Tibial nerve (tissue), 4 donors: ENCODE measurements around the gene BIVM. TPM values are rescaled to one million over a fixed set of nuclear protein-coding genes. Genes with fewer than 3 reads are reported as not detected.

Experiments used
- DNase-seq, 2 donors: peaks; one replicate each; pipeline ENCODE4 v3.0.0-alpha.2; 2019; ENCODE audit warnings: low spot score in 2 of 2
- H3K27ac ChIP-seq, 4 donors: fragments of 200-600 bp; sonication (generic) in 3 of 4; one replicate each; pipeline ENCODE4 v1.5.1; 2017 to 2019; ENCODE audit warnings: mild to moderate bottlenecking in 1 of 4
- H3K27me3 ChIP-seq, 2 donors: fragments of 200-600 bp; sonication (generic) in 1 of 2; one replicate each; pipeline versions ENCODE4 v1.5.1 to v1.6.0; 2017 to 2019
- H3K36me3 ChIP-seq, 3 donors: fragments of 200-600 bp; sonication (generic); one replicate each; pipeline ENCODE4 v1.5.1; 2018 to 2019
- H3K4me1 ChIP-seq, 4 donors: fragments of 200-600 bp; sonication (generic) in 3 of 4; one replicate each; pipeline ENCODE4 v1.5.1; 2017 to 2019
- H3K4me3 ChIP-seq, 4 donors: fragments of 200-600 bp; sonication (generic) in 3 of 4; one replicate each; pipeline ENCODE4 v1.5.1; 2017 to 2019; ENCODE audit warnings: mild to moderate bottlenecking in 1 of 4, moderate library complexity in 1 of 4
- H3K9me3 ChIP-seq, 4 donors: fragments of 200-600 bp; sonication (generic) in 3 of 4; one replicate each; pipeline ENCODE4 v1.5.1; 2017 to 2019
- EP300 ChIP-seq, 2 donors: sonication (generic); formaldehyde crosslinking; IDR thresholded peaks; one replicate each; pipeline ENCODE4 v1.6.1; 2017; ENCODE audit warnings: antibody characterized with exemption in 2 of 2, mild to moderate bottlenecking in 1 of 2
- POLR2A ChIP-seq, 2 donors: fragments of 450-650 bp; IDR thresholded peaks; one replicate each; pipeline ENCODE4 v1.6.1; 2017; ENCODE audit warnings: antibody characterized with exemption in 2 of 2, mild to moderate bottlenecking in 2 of 2, moderate library complexity in 2 of 2
- WGBS, 2 donors: methylation state at CpG; one replicate each; pipeline ENCODE4 v1.1.5; 2018; 5-methylcytosine and 5-hydroxymethylcytosine counted together
- total RNA-seq, 4 donors: library from RNA; depleted of rRNA; stranded (reverse); fragments of >200 nt; gene quantifications; one replicate each; pipeline ENCODE4 v1.1.0, GENCODE V29; 2016
- TF ChIP-seq, protein P1 (sequence below), 5 experiments: fragments of 200-600 bp in 3 of 5; fragments of 450-650 bp in 2 of 5; sonication (generic) in 3 of 5; IDR thresholded peaks; one replicate each; pipeline ENCODE4 v1.5.1; 2016 to 2019; ENCODE audit warnings: antibody characterized with exemption in 5 of 5, mild to moderate bottlenecking in 3 of 5, moderate library complexity in 2 of 5

The BIVM gene
- total RNA-seq, 4 donors from 2014 or later: 11.8 to 33.5 (median 19.1) TPM

DNA sequence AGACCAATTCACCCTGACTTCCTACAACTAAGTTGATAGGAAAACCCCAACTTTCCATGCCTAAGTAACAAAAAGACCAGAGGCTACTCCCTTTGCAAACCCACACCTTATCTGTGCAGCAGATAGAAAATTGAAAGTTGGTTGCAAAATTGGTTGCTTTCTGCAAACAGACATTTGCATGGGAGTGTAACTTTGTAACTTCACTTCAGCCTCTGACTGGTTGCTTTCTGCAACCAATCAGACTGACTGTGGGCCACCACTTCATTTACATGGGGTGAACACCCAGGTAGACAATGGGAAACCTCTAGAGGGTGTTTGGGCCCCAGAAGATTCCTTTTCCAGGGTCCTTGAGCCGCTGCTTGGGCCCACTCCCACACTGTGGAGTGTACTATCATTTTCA lies 35.2 kb upstream of the BIVM start:
- Histone ChIP-seq H3K27ac (no peak overlapping the region), H3K36me3 (peaks cover 0 to 24% (median 0%) of the 10 kb centered on the region in 3 donors), H3K27me3 (no peaks in the 10 kb centered on the region), H3K9me3 (no peaks in the 10 kb centered on the region), H3K4me3 (no peak overlapping the region), H3K4me1 (no peaks in the 10 kb centered on the region)
- DNase-seq: no peak
- 89 to 96% methylated on average over 1 of the region's 1 CpG for WGBS, 2 donors
- TF ChIP-seq, protein P1, sequence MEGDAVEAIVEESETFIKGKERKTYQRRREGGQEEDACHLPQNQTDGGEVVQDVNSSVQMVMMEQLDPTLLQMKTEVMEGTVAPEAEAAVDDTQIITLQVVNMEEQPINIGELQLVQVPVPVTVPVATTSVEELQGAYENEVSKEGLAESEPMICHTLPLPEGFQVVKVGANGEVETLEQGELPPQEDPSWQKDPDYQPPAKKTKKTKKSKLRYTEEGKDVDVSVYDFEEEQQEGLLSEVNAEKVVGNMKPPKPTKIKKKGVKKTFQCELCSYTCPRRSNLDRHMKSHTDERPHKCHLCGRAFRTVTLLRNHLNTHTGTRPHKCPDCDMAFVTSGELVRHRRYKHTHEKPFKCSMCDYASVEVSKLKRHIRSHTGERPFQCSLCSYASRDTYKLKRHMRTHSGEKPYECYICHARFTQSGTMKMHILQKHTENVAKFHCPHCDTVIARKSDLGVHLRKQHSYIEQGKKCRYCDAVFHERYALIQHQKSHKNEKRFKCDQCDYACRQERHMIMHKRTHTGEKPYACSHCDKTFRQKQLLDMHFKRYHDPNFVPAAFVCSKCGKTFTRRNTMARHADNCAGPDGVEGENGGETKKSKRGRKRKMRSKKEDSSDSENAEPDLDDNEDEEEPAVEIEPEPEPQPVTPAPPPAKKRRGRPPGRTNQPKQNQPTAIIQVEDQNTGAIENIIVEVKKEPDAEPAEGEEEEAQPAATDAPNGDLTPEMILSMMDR (IDR thresholded peaks at IDR 0.05): no peak
- TF ChIP-seq POLR2A (IDR thresholded peaks at IDR 0.05) (no peak), EP300 (IDR thresholded peaks at IDR 0.05) (no peak)

- 50 to 55% methylated on average over 2 of the region's 2 CpGs for WGBS, 2 donors
- H3K27me3 ChIP-seq: no peaks in the 10 kb centered on the region
- H3K9me3 ChIP-seq: no peaks in the 10 kb centered on the region
- peaks cover 0 to 24% (median 0%) of the 10 kb centered on the region in 3 donors for H3K36me3 ChIP-seq
- peaks cover 0 to 10% (median 4%) of the 10 kb centered on the region in 4 donors for H3K4me1 ChIP-seq
- no peak overlapping the region for H3K27ac ChIP-seq
- TF ChIP-seq EP300 (IDR thresholded peaks at IDR 0.05) (no peak), POLR2A (IDR thresholded peaks at IDR 0.05) (no peak)
- TF ChIP-seq, protein P1 (IDR thresholded peaks at IDR 0.05): no peak
- H3K4me3 ChIP-seq: no peak overlapping the region
- DNase-seq: no peak
Measured at GRCh38 chr13:102768909-102769308, 30.0 kb upstream of the BIVM start.

- WGBS, 2 donors: 75 to 77% methylated on average over 4 of the region's 4 CpGs
- H3K4me3 ChIP-seq: no peak overlapping the region
- no peaks in the 10 kb centered on the region for H3K27me3 ChIP-seq
- DNase-seq: no peak
- H3K36me3 ChIP-seq: peaks cover 0 to 24% (median 0%) of the 10 kb centered on the region in 3 donors
- no peak overlapping the region for H3K27ac ChIP-seq
- H3K9me3 ChIP-seq: no peaks in the 10 kb centered on the region
- peaks cover 0 to 15% (median 7%) of the 10 kb centered on the region in 4 donors for H3K4me1 ChIP-seq
- TF ChIP-seq EP300 (IDR thresholded peaks at IDR 0.05) (no peak), POLR2A (IDR thresholded peaks at IDR 0.05) (no peak)
- TF ChIP-seq, protein P1 (IDR thresholded peaks at IDR 0.05): no peak
Measured at GRCh38 chr13:102769679-102770078, 29.2 kb upstream of the BIVM start.

- WGBS, 2 donors: 81 to 86% methylated on average over 2 of the region's 2 CpGs
- H3K27me3 ChIP-seq: no peaks in the 10 kb centered on the region
- peaks cover 0 to 15% (median 7%) of the 10 kb centered on the region in 4 donors for H3K4me1 ChIP-seq
- no peak for DNase-seq
- no peak for TF ChIP-seq POLR2A (IDR thresholded peaks at IDR 0.05)
- TF ChIP-seq, protein P1 (IDR thresholded peaks at IDR 0.05): no peak
- TF ChIP-seq EP300 (IDR thresholded peaks at IDR 0.05): no peak
- no peaks in the 10 kb centered on the region for H3K9me3 ChIP-seq
- peaks cover 0 to 20% (median 0%) of the 10 kb centered on the region in 3 donors for H3K36me3 ChIP-seq
- no peak overlapping the region for H3K27ac ChIP-seq
- H3K4me3 ChIP-seq: no peak overlapping the region
Measured at GRCh38 chr13:102770435-102770834, 28.5 kb upstream of the BIVM start.

GRCh38 chr13:102771298-102772041 lies 27.4 kb upstream of the BIVM start:
- TF ChIP-seq, protein P1 (IDR thresholded peaks at IDR 0.05): no peak
- TF ChIP-seq EP300 (IDR thresholded peaks at IDR 0.05): no peak
- no peak for TF ChIP-seq POLR2A (IDR thresholded peaks at IDR 0.05)
- H3K36me3 ChIP-seq: peaks cover 0 to 14% (median 0%) of the 10 kb centered on the region in 3 donors
- no peak for DNase-seq
- no peaks in the 10 kb centered on the region for H3K9me3 ChIP-seq
- 92 to 95% methylated on average over 6 of the region's 6 CpGs for WGBS, 2 donors
- no peak overlapping the region for H3K27ac ChIP-seq
- no peaks in the 10 kb centered on the region for H3K27me3 ChIP-seq
- H3K4me3 ChIP-seq: no peak overlapping the region
- peaks cover 0 to 15% (median 7%) of the 10 kb centered on the region in 4 donors for H3K4me1 ChIP-seq
